Fibroblast of gingiva (primary cell): ENCODE measurements around the gene CNNM2.

ENCODE experiments used
- DNase-seq: peaks from one replicate; pipeline ENCODE4 v3.0.0-alpha.2; 2011; ENCODE audit warnings: low read depth

The CNNM2 gene

GRCh38 chr10:102917962-102918816 lies at the start of gene CNNM2:
CNNM2 (plus strand) TSS chr10:102918294; CDS start chr10:102918481, 187 bp downstream.
- DNase-seq, result peak; percentile 100

GRCh38 chr10:102868911-102869257 lies 49.2 kb upstream of the CNNM2 start:
- no peak for DNase-seq

- no peak for DNase-seq
Observed at GRCh38 chr10:102869258-102870198, 48.6 kb upstream of the CNNM2 start, which contains the start of gene AS3MT. AS3MT (plus strand) TSS chr10:102869470; CDS start chr10:102869593, 123 bp downstream.

- DNase-seq, result no peak
Observed at GRCh38 chr10:102870221-102870620, 47.9 kb upstream of the CNNM2 start.

GRCh38 chr10:102872163-102872562 lies 45.9 kb upstream of the CNNM2 start:
- no peak for DNase-seq

GRCh38 chr10:102876747-102877153 lies 41.3 kb upstream of the CNNM2 start:
- no peak for DNase-seq

- DNase-seq, result no peak
Observed at GRCh38 chr10:102878629-102879028, 39.5 kb upstream of the CNNM2 start.

- DNase-seq, result no peak
Observed at GRCh38 chr10:102880256-102880655, 37.8 kb upstream of the CNNM2 start.

GRCh38 chr10:102888048-102888447 lies 30.0 kb upstream of the CNNM2 start:
- DNase-seq, result no peak

GRCh38 chr10:102894466-102895213 lies 23.5 kb upstream of the CNNM2 start:
- no peak for DNase-seq

- no peak for DNase-seq
Observed at GRCh38 chr10:102900006-102900405, 18.1 kb upstream of the CNNM2 start.

GRCh38 chr10:102904346-102904745 lies 13.7 kb upstream of the CNNM2 start:
- DNase-seq, result no peak

GRCh38 chr10:102906507-102906906 lies 11.6 kb upstream of the CNNM2 start:
- DNase-seq, result no peak

- DNase-seq, result no peak
Observed at GRCh38 chr10:102914781-102915180, 3.3 kb upstream of the CNNM2 start.

GRCh38 chr10:102916173-102916572 lies 1.9 kb upstream of the CNNM2 start:
- no peak for DNase-seq

- DNase-seq, result peak; percentile 56
Observed at GRCh38 chr10:102917314-102917961, 656 bp upstream of the CNNM2 start.

- DNase-seq, result no peak
Observed at GRCh38 chr10:102918817-102919245, 737 bp downstream of the CNNM2 start.

- DNase-seq, result no peak
Observed at GRCh38 chr10:102919246-102919959, 1.3 kb downstream of the CNNM2 start.

- no peak for DNase-seq
Observed at GRCh38 chr10:102919992-102920739, 2.1 kb downstream of the CNNM2 start.

GRCh38 chr10:102923601-102924000 lies 5.5 kb downstream of the CNNM2 start:
- DNase-seq, result no peak
